GM19023 (cell line): ENCODE data around the gene TOM1L1.
"Not testable (repeated sequence)": the region's sequence is repeated elsewhere in the genome, so short reads cannot be mapped to it uniquely, and the experiment has no call there.

Experiments used
- ATAC-seq: cut with Tn5 transposase; IDR thresholded peaks from one replicate; pipeline ENCODE4 v1.9.1; 2021; ENCODE audit warnings: mild to moderate bottlenecking, moderate library complexity; ENCODE audit not compliant: unreplicated experiment

TOM1L1 gene

GRCh38 chr17:54900457-54901229, at the start of gene TOM1L1:
TOM1L1 (plus strand) TSS chr17:54900852; CDS start chr17:54900866, 14 bp downstream.
- ATAC-seq, result peak; percentile 73

GRCh38 chr17:54859187-54859586, 41.5 kb upstream of the TOM1L1 start:
- ATAC-seq, result no peak

GRCh38 chr17:54860617-54861470, 39.8 kb upstream of the TOM1L1 start:
- no peak for ATAC-seq

- ATAC-seq, result no peak
Measured at GRCh38 chr17:54861471-54861983, 39.1 kb upstream of the TOM1L1 start.

- ATAC-seq, result no peak
Measured at GRCh38 chr17:54863176-54863575, 37.5 kb upstream of the TOM1L1 start.

- no peak for ATAC-seq
Measured at GRCh38 chr17:54864070-54864469, 36.6 kb upstream of the TOM1L1 start.

- no peak for ATAC-seq
Measured at GRCh38 chr17:54864636-54865356, 35.9 kb upstream of the TOM1L1 start.

- no peak for ATAC-seq
Measured at GRCh38 chr17:54867634-54868033, 33.0 kb upstream of the TOM1L1 start.

GRCh38 chr17:54870671-54871175, 29.9 kb upstream of the TOM1L1 start:
- no peak for ATAC-seq

GRCh38 chr17:54875906-54876305, 24.7 kb upstream of the TOM1L1 start:
- ATAC-seq, result not testable (repeated sequence)

- no peak for ATAC-seq
Measured at GRCh38 chr17:54876656-54877195, 23.9 kb upstream of the TOM1L1 start.

GRCh38 chr17:54881255-54881972, 19.2 kb upstream of the TOM1L1 start:
- no peak for ATAC-seq

- no peak for ATAC-seq
Measured at GRCh38 chr17:54882371-54882770, 18.3 kb upstream of the TOM1L1 start.

GRCh38 chr17:54882950-54883349, 17.7 kb upstream of the TOM1L1 start:
- peak; percentile 83 for ATAC-seq

GRCh38 chr17:54883939-54884338, 16.7 kb upstream of the TOM1L1 start:
- ATAC-seq, result no peak

GRCh38 chr17:54887787-54888186, 12.9 kb upstream of the TOM1L1 start:
- no peak for ATAC-seq

GRCh38 chr17:54888254-54888653, 12.4 kb upstream of the TOM1L1 start:
- no peak for ATAC-seq

- ATAC-seq, result no peak
Measured at GRCh38 chr17:54888981-54889380, 11.7 kb upstream of the TOM1L1 start.

GRCh38 chr17:54891176-54891821, 9.4 kb upstream of the TOM1L1 start:
- no peak for ATAC-seq
